Panc1 (cell line): ENCODE results near the gene SH3PXD2A. TPM values are rescaled to one million over a fixed set of nuclear protein-coding genes. Genes with fewer than 3 reads are reported as not detected.

Experiments used
- ATAC-seq: fragments of 200-7000 bp; cut with Tn5 transposase; 2 replicates; pipeline ENCODE4 v1.9.1; 2020; ENCODE audit warnings: mild to moderate bottlenecking, moderate library complexity
- BruUV-seq: library from RNA; stranded (reverse); fragments of 400-500 nt; replicated peaks from 2 replicates; lab custom pipeline; 2021; lab: Mats Ljungman, UMichigan
- CTCF ChIA-PET: fragments of 300-600 bp; sonication (Branson Sonifier 250); formaldehyde crosslinking; loops from one replicate; lab custom pipeline; 2022; ENCODE audit warnings: antibody characterized with exemption; lab: Charles Lee
- POLR2A ChIA-PET: fragments of 300-600 bp; sonication (Branson Sonifier 250); formaldehyde crosslinking; loops from one replicate; lab custom pipeline; 2022; ENCODE audit warnings: antibody characterized with exemption; lab: Charles Lee
- DNase-seq: peaks from one replicate; pipeline ENCODE4 v3.0.0-alpha.2; 2010; ENCODE audit warnings: low read depth, low spot score
- H3K27ac ChIP-seq: 2 replicates; pipeline ENCODE4 v1.5.1; 2011; ENCODE audit warnings: mild to moderate bottlenecking, low read length, inconsistent platforms
- H3K27me3 ChIP-seq: fragments of 200-500 bp; sonication (Bioruptor generic); 2 replicates; pipeline ENCODE4 v1.6.0; 2014; ENCODE audit warnings: low read length, inconsistent platforms; ENCODE audit not compliant: control insufficient read depth, insufficient read depth
- H3K36me3 ChIP-seq: fragments of 200-500 bp; sonication (Bioruptor generic); 2 replicates; pipeline ENCODE4 v1.5.1; 2014; ENCODE audit warnings: inconsistent platforms, mild to moderate bottlenecking, low read length, moderate library complexity; ENCODE audit not compliant: control insufficient read depth, insufficient read depth
- H3K4me1 ChIP-seq: 2 replicates; pipeline ENCODE4 v1.5.1; 2011; ENCODE audit warnings: inconsistent platforms, mild to moderate bottlenecking, low read length, moderate library complexity; ENCODE audit not compliant: control insufficient read depth, insufficient read depth
- H3K4me3 ChIP-seq, 2 experiments: 2 replicates each; pipeline ENCODE4 v1.5.1; 2011 to 2012; ENCODE audit warnings: low read depth in 2 of 2, low read length in 2 of 2, mild to moderate bottlenecking in 2 of 2, inconsistent platforms in 1 of 2, moderate library complexity in 1 of 2
- H3K9me3 ChIP-seq: fragments of 200-500 bp; sonication (Bioruptor generic); 2 replicates; pipeline ENCODE4 v1.5.1; 2014; ENCODE audit warnings: low read depth, mild to moderate bottlenecking, inconsistent platforms, low read length, moderate library complexity; ENCODE audit not compliant: control insufficient read depth, insufficient read depth
- CTCF ChIP-seq: fragments of 450-650 bp; IDR thresholded peaks from 2 replicates; pipeline ENCODE4 v1.5.1; 2017; ENCODE audit warnings: mild to moderate bottlenecking
- POLR2AphosphoS5 ChIP-seq: IDR thresholded peaks from 2 replicates; pipeline ENCODE4 v1.6.1; 2012; ENCODE audit warnings: mild to moderate bottlenecking, low read depth, low read length, moderate library complexity
- REST ChIP-seq, 2 experiments: IDR thresholded peaks; 2 replicates each; pipeline ENCODE4 v1.6.1; 2011 to 2012; ENCODE audit warnings: low read depth in 2 of 2, control low read depth in 1 of 2, low read length in 1 of 2, mild to moderate bottlenecking in 1 of 2, moderate library complexity in 1 of 2; ENCODE audit not compliant: insufficient read depth in 1 of 2
- SIN3A ChIP-seq: IDR thresholded peaks from 2 replicates; pipeline ENCODE4 v1.6.1; 2012; ENCODE audit warnings: low read depth, mild to moderate bottlenecking, low read length, moderate library complexity, borderline replicate concordance; ENCODE audit not compliant: insufficient read depth
- TCF7L2 ChIP-seq: IDR thresholded peaks from 2 replicates; pipeline ENCODE4 v1.6.1; 2011; ENCODE audit warnings: mild to moderate bottlenecking, low read depth, low read length, inconsistent platforms
- in situ Hi-C: cut with HindIII; loops from 2 replicates; pipeline ENCODE4 v1.10.0; 2016; ENCODE audit warnings: low sequenced_read_pairs, low pct_unique_long_range_greater_than_20kb
- intact Hi-C: fragments of 100-400 bp; cut with micrococcal nuclease; formaldehyde crosslinking; loops from one replicate; pipeline ENCODE4 v1.10.0; 2022; ENCODE audit not compliant: unreplicated experiment
- total RNA-seq: library from RNA; stranded (reverse); gene quantifications from one replicate; pipeline ENCODE4 v1.2.1, GENCODE V29; 2021; ENCODE audit not compliant: unreplicated experiment

The SH3PXD2A gene
- total RNA-seq, 1 experiment from 2014 or later = 5.7 TPM

- DNase-seq = no peak
- no peak for ATAC-seq
- no peaks in the 10 kb centered on the region for H3K27me3 ChIP-seq
- ChIA-PET CTCF (interaction anchor here (0.7 kb wide), 1 partner anchor 17 kb away, joined by 3 read pairs; no protein-coding TSS in a partner anchor), POLR2A (no interaction called here)
- H3K4me3 ChIP-seq = no peak overlapping the region
- H3K27ac ChIP-seq = no peak overlapping the region
- H3K36me3 ChIP-seq = no peaks in the 10 kb centered on the region
- H3K4me1 ChIP-seq = peaks cover 16% of the 10 kb centered on the region; the same call in 1 of the 2 replicates
- in situ Hi-C loops = no loop called here
- TF ChIP-seq SIN3A (no peak), TCF7L2 (no peak), CTCF (no peak), REST (IDR thresholded peaks at IDR 0.05; ENCODE audit: insufficient read depth in 1 of 2, low read depth in 2 of 2, low read length in 1 of 2) (no peak), POLR2AphosphoS5 (no peak)
- intact Hi-C loops = no loop called here
- BruUV-seq = no TSS peak
- no peaks in the 10 kb centered on the region for H3K9me3 ChIP-seq
Observed at GRCh38 chr10:103770139-103770538, 85.2 kb downstream of the SH3PXD2A start.

- CTCF ChIA-PET = interaction anchor here (0.8 kb wide), 1 partner anchor 9 kb away, joined by 9 read pairs; no protein-coding TSS in a partner anchor
- no TSS peak for BruUV-seq
Observed at GRCh38 chr10:103769176-103769575, 86.2 kb downstream of the SH3PXD2A start.

More at GRCh38 chr10:103769176-103769575, 86.2 kb downstream of the SH3PXD2A start:
- Histone ChIP-seq H3K9me3 (no peaks in the 10 kb centered on the region), H3K4me3 (no peak overlapping the region), H3K27me3 (no peaks in the 10 kb centered on the region), H3K36me3 (no peaks in the 10 kb centered on the region), H3K27ac (no peak overlapping the region), H3K4me1 (peaks cover 20% of the 10 kb centered on the region; the same call in 1 of the 2 replicates)
- in situ Hi-C loops = no loop called here
- ATAC-seq = no peak
- intact Hi-C loops = loop anchor here (10.0 kb wide), 1 partner anchor 86 kb away; the partner anchor contains the start of gene SH3PXD2A
- POLR2A ChIA-PET = no interaction called here
- no peak for TF ChIP-seq POLR2AphosphoS5
- no peak for TF ChIP-seq CTCF
- TF ChIP-seq SIN3A = no peak
- no peak for TF ChIP-seq REST (IDR thresholded peaks at IDR 0.05; ENCODE audit: insufficient read depth in 1 of 2, low read depth in 2 of 2, low read length in 1 of 2)
- TF ChIP-seq TCF7L2 = no peak
- no peak for DNase-seq
